Loucy (cell line): Measurements from ENCODE around the gene SLC6A18.

ENCODE experiments used
- H2AFZ ChIP-seq: fragments of 200-600 bp; sonication (generic); 2 replicates; pipeline ENCODE4 v1.6.0; 2016; ENCODE audit warnings: antibody characterized with exemption, mild to moderate bottlenecking, low read length, moderate library complexity
- H3F3A ChIP-seq: fragments of 200-600 bp; 2 replicates; pipeline ENCODE4 v1.6.0; 2016; ENCODE audit warnings: antibody characterized with exemption, low read depth, mild to moderate bottlenecking
- H3K27me3 ChIP-seq: fragments of 200-600 bp; sonication (generic); 2 replicates; pipeline ENCODE4 v1.6.1; 2014; ENCODE audit warnings: low read length, mild to moderate bottlenecking; ENCODE audit not compliant: insufficient read depth, poor library complexity, severe bottlenecking
- H3K36me3 ChIP-seq: fragments of 200-600 bp; sonication (generic); 2 replicates; pipeline ENCODE4 v1.6.1; 2016; ENCODE audit warnings: low read length; ENCODE audit not compliant: insufficient read depth
- H3K4me1 ChIP-seq: fragments of 200-600 bp; sonication (generic); 2 replicates; pipeline ENCODE4 v1.5.1; 2014; ENCODE audit warnings: low read length, mild to moderate bottlenecking; ENCODE audit not compliant: insufficient read depth, poor library complexity, severe bottlenecking
- H3K4me2 ChIP-seq: fragments of 200-600 bp; sonication (generic); 2 replicates; pipeline ENCODE4 v1.6.0; 2014; ENCODE audit warnings: antibody characterized with exemption, low read length, low read depth, mild to moderate bottlenecking; ENCODE audit not compliant: poor library complexity, severe bottlenecking
- H3K4me3 ChIP-seq: fragments of 200-600 bp; sonication (generic); 2 replicates; pipeline ENCODE4 v1.5.1; 2014; ENCODE audit warnings: low read length, mild to moderate bottlenecking, mixed read lengths; ENCODE audit not compliant: poor library complexity, severe bottlenecking
- H3K79me2 ChIP-seq: fragments of 200-600 bp; sonication (generic); 2 replicates; pipeline ENCODE4 v1.6.1; 2014; ENCODE audit warnings: low read length; ENCODE audit not compliant: insufficient read depth
- H3K9ac ChIP-seq: fragments of 200-600 bp; sonication (generic); 2 replicates; pipeline ENCODE4 v1.6.0; 2014; ENCODE audit warnings: mild to moderate bottlenecking, low read depth, low read length, moderate library complexity; ENCODE audit not compliant: poor library complexity, severe bottlenecking
- H3K9me2 ChIP-seq: fragments of 200-600 bp; sonication (generic); replicated peaks from 2 replicates; pipeline ENCODE4 v1.6.1; 2016; ENCODE audit warnings: low read depth, low read length, mixed read lengths
- H3K9me3 ChIP-seq: fragments of 200-600 bp; sonication (generic); 2 replicates; pipeline ENCODE4 v1.6.1; 2014; ENCODE audit warnings: mild to moderate bottlenecking, antibody characterized with exemption, low read length, low read depth; ENCODE audit not compliant: insufficient read depth
- H4K20me1 ChIP-seq: fragments of 200-600 bp; sonication (generic); 2 replicates; pipeline ENCODE4 v1.6.0; 2014; ENCODE audit warnings: antibody characterized with exemption, low read length, mild to moderate bottlenecking; ENCODE audit not compliant: insufficient read depth, poor library complexity, severe bottlenecking
- CTCF ChIP-seq: fragments of 200-600 bp; sonication (generic); conservative IDR thresholded peaks from 2 replicates; pipeline ENCODE4 v1.5.1; 2014; ENCODE audit warnings: mild to moderate bottlenecking, antibody characterized with exemption, low read length
- EZH2phosphoT487 ChIP-seq: fragments of 200-600 bp; IDR thresholded peaks from 2 replicates; pipeline ENCODE4 v1.6.1; 2018; ENCODE audit warnings: antibody characterized with exemption, mild to moderate bottlenecking, moderate library complexity, borderline replicate concordance

Gene SLC6A18

GRCh38 chr5:1194378-1194777 is 30.8 kb upstream of the SLC6A18 start:
- Histone ChIP-seq H3F3A (no peaks in the 10 kb centered on the region), H3K9me2 (no peaks in the 10 kb centered on the region), H3K27me3 (peaks cover 12% of the 10 kb centered on the region), H3K79me2 (no peaks in the 10 kb centered on the region), H3K36me3 (no peaks in the 10 kb centered on the region), H2AFZ (no peak overlapping the region), H4K20me1 (no peaks in the 10 kb centered on the region), H3K4me3 (no peak overlapping the region), H3K4me2 (no peak overlapping the region), H3K9ac (no peak overlapping the region), H3K9me3 (no peaks in the 10 kb centered on the region), H3K4me1 (peaks cover 7% of the 10 kb centered on the region)
- TF ChIP-seq EZH2phosphoT487: no peak
- TF ChIP-seq CTCF: no peak

GRCh38 chr5:1195439-1195838 is 29.7 kb upstream of the SLC6A18 start:
- Histone ChIP-seq H3F3A (no peaks in the 10 kb centered on the region), H3K27me3 (peaks cover 15% of the 10 kb centered on the region), H2AFZ (no peak overlapping the region), H3K4me2 (no peak overlapping the region), H3K9me2 (no peaks in the 10 kb centered on the region), H3K9ac (no peak overlapping the region), H3K79me2 (no peaks in the 10 kb centered on the region), H3K36me3 (no peaks in the 10 kb centered on the region), H4K20me1 (no peaks in the 10 kb centered on the region), H3K9me3 (no peaks in the 10 kb centered on the region), H3K4me1 (peaks cover 7% of the 10 kb centered on the region), H3K4me3 (no peak overlapping the region)
- no peak for TF ChIP-seq EZH2phosphoT487
- no peak for TF ChIP-seq CTCF

GRCh38 chr5:1195916-1196315 is 29.3 kb upstream of the SLC6A18 start:
- Histone ChIP-seq H3K9me2 (no peaks in the 10 kb centered on the region), H3K9me3 (no peaks in the 10 kb centered on the region), H3K79me2 (no peaks in the 10 kb centered on the region), H3F3A (no peaks in the 10 kb centered on the region), H3K4me1 (peaks cover 2% of the 10 kb centered on the region), H3K4me2 (no peak overlapping the region), H3K36me3 (no peaks in the 10 kb centered on the region), H3K4me3 (no peak overlapping the region), H3K27me3 (peaks cover 15% of the 10 kb centered on the region), H4K20me1 (no peaks in the 10 kb centered on the region), H3K9ac (no peak overlapping the region), H2AFZ (no peak overlapping the region)
- TF ChIP-seq EZH2phosphoT487 (no peak), CTCF (no peak)
